ENCODE measurements around the gene NUPR1. TPM values are rescaled to one million over a fixed set of nuclear protein-coding genes. Genes with fewer than 3 reads are reported as not detected.
"Not testable (repeated sequence)": the region's sequence is repeated elsewhere in the genome, so short reads cannot be mapped to it uniquely, and the experiment has no call there.

The NUPR1 gene
- total RNA-seq, 1 experiment from 2014 or later: 2.2 TPM

DNA sequence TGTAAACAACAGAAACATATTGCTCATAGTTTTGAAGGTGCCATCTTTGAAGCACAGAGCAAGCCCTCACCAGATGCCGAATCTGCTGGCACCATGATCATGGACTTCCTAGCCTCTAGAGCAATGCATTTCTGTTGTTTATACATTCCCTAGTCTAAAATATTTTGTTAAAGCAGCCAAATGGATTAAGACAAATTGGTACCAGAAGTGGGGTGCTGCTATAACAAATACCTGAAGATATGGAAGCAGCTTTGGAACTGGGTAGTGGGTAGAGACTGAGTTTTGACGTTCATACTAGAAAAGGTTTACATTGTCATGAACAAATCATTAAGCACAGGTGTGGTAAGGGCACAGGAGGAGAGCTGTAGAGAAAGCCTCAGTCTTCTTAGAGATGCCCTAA is 28.5 kb upstream of the NUPR1 start:
- no peaks in the 10 kb centered on the region for H3K27me3 ChIP-seq (ENCODE audit: insufficient read depth, low read length)
- intact Hi-C loops (cut with micrococcal nuclease): no loop called here
- BruUV-seq (replicated peaks): no TSS peak
- H3K9me3 ChIP-seq (ENCODE audit: control insufficient read depth in 1 of 2, insufficient read depth in 1 of 2, low read depth in 1 of 2, low read length in 2 of 2): peaks cover 7 to 8% of the 10 kb centered on the region in 2 experiments; a peak in 2 of 4 replicates
- DNase-seq (ENCODE audit: low read depth, low spot score) (no peak), ATAC-seq (no peak)
- no peak overlapping the region for H3K4me2 ChIP-seq (ENCODE audit: low read length)
- ChIA-PET POLR2A (no interaction called here), CTCF (no interaction called here), RAD21 (ENCODE audit: low non-redundant PET in 1 of 2, low total read pairs in 2 of 2, uncharacterized antibody in 2 of 2, unreplicated experiment in 2 of 2) (no interaction called here)
- H3K9me2 ChIP-seq (ENCODE audit: insufficient read depth): no peaks in the 10 kb centered on the region
- TF ChIP-seq, protein P1, sequence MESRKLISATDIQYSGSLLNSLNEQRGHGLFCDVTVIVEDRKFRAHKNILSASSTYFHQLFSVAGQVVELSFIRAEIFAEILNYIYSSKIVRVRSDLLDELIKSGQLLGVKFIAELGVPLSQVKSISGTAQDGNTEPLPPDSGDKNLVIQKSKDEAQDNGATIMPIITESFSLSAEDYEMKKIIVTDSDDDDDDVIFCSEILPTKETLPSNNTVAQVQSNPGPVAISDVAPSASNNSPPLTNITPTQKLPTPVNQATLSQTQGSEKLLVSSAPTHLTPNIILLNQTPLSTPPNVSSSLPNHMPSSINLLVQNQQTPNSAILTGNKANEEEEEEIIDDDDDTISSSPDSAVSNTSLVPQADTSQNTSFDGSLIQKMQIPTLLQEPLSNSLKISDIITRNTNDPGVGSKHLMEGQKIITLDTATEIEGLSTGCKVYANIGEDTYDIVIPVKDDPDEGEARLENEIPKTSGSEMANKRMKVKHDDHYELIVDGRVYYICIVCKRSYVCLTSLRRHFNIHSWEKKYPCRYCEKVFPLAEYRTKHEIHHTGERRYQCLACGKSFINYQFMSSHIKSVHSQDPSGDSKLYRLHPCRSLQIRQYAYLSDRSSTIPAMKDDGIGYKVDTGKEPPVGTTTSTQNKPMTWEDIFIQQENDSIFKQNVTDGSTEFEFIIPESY (IDR thresholded peaks at IDR 0.05; ENCODE audit: extremely low read depth, insufficient replicate concordance, low read length): no peak
- TF ChIP-seq, protein P2, sequence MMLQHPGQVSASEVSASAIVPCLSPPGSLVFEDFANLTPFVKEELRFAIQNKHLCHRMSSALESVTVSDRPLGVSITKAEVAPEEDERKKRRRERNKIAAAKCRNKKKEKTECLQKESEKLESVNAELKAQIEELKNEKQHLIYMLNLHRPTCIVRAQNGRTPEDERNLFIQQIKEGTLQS (IDR thresholded peaks at IDR 0.05): no peak
- TF ChIP-seq SP1 (IDR thresholded peaks at IDR 0.05; ENCODE audit: low read depth): no peak
- no peak for TF ChIP-seq POLR2A (IDR thresholded peaks at IDR 0.05; ENCODE audit: borderline replicate concordance, extremely low read depth, insufficient read depth, insufficient read length)
- no peak for TF ChIP-seq YY1 (IDR thresholded peaks at IDR 0.05; ENCODE audit: extremely low read depth, insufficient replicate concordance, low read depth, low read length)
- TF ChIP-seq CBX3 (IDR thresholded peaks at IDR 0.05; ENCODE audit: low read depth): no peak
- TF ChIP-seq, protein P3, sequence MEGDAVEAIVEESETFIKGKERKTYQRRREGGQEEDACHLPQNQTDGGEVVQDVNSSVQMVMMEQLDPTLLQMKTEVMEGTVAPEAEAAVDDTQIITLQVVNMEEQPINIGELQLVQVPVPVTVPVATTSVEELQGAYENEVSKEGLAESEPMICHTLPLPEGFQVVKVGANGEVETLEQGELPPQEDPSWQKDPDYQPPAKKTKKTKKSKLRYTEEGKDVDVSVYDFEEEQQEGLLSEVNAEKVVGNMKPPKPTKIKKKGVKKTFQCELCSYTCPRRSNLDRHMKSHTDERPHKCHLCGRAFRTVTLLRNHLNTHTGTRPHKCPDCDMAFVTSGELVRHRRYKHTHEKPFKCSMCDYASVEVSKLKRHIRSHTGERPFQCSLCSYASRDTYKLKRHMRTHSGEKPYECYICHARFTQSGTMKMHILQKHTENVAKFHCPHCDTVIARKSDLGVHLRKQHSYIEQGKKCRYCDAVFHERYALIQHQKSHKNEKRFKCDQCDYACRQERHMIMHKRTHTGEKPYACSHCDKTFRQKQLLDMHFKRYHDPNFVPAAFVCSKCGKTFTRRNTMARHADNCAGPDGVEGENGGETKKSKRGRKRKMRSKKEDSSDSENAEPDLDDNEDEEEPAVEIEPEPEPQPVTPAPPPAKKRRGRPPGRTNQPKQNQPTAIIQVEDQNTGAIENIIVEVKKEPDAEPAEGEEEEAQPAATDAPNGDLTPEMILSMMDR (IDR thresholded peaks at IDR 0.05 in 2 of 3, conservative IDR thresholded peaks at IDR 0.05 in 1 of 3; ENCODE audit: borderline replicate concordance in 1 of 3, insufficient read depth in 1 of 3, low read depth in 2 of 3, low read length in 2 of 3): no peak
- TF ChIP-seq FOSL1 (IDR thresholded peaks at IDR 0.05; ENCODE audit: low read depth): no peak
- no peak for TF ChIP-seq TCF7L2 (IDR thresholded peaks at IDR 0.05; ENCODE audit: borderline replicate concordance, extremely low read depth, insufficient read depth, insufficient read length)
- TF ChIP-seq POLR2AphosphoS5 (IDR thresholded peaks at IDR 0.05; ENCODE audit: low read depth, low read length): no peak
- TF ChIP-seq ELF1 (IDR thresholded peaks at IDR 0.05; ENCODE audit: borderline replicate concordance, low read depth): no peak
- no peak overlapping the region for H3K4me3 ChIP-seq (replicated peaks in 1 of 2; ENCODE audit: low read depth in 1 of 2, low read length in 2 of 2)
- no peak overlapping the region for H3K9ac ChIP-seq (ENCODE audit: low read length)
- no peaks in the 10 kb centered on the region for H4K20me1 ChIP-seq (ENCODE audit: insufficient read depth)
- H3K4me1 ChIP-seq (ENCODE audit: control insufficient read depth in 1 of 2, insufficient read depth in 2 of 2, low read length in 2 of 2): no peaks in the 10 kb centered on the region
- H2AFZ ChIP-seq (ENCODE audit: low read depth, low read length, poor library complexity, severe bottlenecking): no peak overlapping the region
- H3K79me2 ChIP-seq (ENCODE audit: insufficient read depth, low read length): no peaks in the 10 kb centered on the region
- no peaks in the 10 kb centered on the region for H3K36me3 ChIP-seq (ENCODE audit: control insufficient read depth in 1 of 2, insufficient read depth in 2 of 2, low read length in 2 of 2)
- H3K27ac ChIP-seq (ENCODE audit: low read depth, low read length): no peak overlapping the region

DNA sequence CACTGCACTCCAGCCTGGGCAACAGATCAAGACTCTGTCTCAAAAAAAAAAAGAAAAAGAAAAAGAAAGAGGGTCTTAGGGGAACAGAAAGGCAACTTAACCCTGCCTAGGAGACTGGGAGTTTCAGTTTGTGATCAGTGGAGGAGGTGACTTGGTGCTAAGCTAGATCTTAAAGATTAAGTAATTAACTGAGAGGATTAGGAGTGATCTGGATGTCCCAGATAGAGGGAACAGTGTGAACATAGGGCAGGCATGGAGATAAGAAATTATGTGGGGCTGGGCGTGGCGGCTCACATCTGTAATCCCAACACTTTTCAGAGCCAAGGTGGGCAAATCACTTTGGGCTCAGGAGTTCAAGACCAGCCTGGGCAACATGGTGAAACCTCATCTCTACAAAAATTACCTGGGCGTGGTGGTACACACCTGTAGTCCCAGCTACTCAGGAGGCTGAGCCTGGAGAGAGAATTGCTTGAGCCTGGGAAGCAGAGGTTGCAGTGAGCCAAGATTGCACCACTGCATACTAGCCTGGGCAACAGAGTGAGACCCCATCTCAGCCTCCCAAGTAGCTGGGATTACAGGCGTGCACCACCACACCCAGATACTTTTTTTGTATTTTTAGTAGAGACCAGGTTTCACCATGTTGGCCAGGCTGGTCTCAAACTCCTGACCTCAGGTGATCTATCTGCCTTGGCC is 27.6 kb upstream of the NUPR1 start:
- H2AFZ ChIP-seq (ENCODE audit: low read depth, low read length, poor library complexity, severe bottlenecking); H3K4me2 ChIP-seq (ENCODE audit: low read length); CTCF ChIA-PET; H3K9me2 ChIP-seq (ENCODE audit: insufficient read depth); H3K36me3 ChIP-seq (ENCODE audit: control insufficient read depth in 1 of 2, insufficient read depth in 2 of 2, low read length in 2 of 2); intact Hi-C loops (cut with micrococcal nuclease); H3K9ac ChIP-seq (ENCODE audit: low read length); RAD21 ChIA-PET (ENCODE audit: low non-redundant PET in 1 of 2, low total read pairs in 2 of 2, uncharacterized antibody in 2 of 2, unreplicated experiment in 2 of 2); H3K27ac ChIP-seq (ENCODE audit: low read depth, low read length); DNase-seq (ENCODE audit: low read depth, low spot score); BruUV-seq (replicated peaks); ATAC-seq; H4K20me1 ChIP-seq (ENCODE audit: insufficient read depth); H3K79me2 ChIP-seq (ENCODE audit: insufficient read depth, low read length); H3K27me3 ChIP-seq (ENCODE audit: insufficient read depth, low read length); H3K4me1 ChIP-seq (ENCODE audit: control insufficient read depth in 1 of 2, insufficient read depth in 2 of 2, low read length in 2 of 2); POLR2A ChIA-PET; H3K9me3 ChIP-seq (ENCODE audit: control insufficient read depth in 1 of 2, insufficient read depth in 1 of 2, low read depth in 1 of 2, low read length in 2 of 2); H3K4me3 ChIP-seq (replicated peaks in 1 of 2; ENCODE audit: low read depth in 1 of 2, low read length in 2 of 2): not testable (repeated sequence)

All from HCT116 (cell line).